Activated naive CD4-positive, alpha-beta T cell treated with anti-CD3 and anti-CD28 coated beads, Interleukin-2, amount 50 U/mL, for 16 hours (primary cell): ENCODE results near the gene OTOP2.
"Not testable (repeated sequence)": the region's sequence is repeated elsewhere in the genome, so short reads cannot be mapped to it uniquely, and the experiment has no call there.

Experiments used
- DNase-seq: peaks from one replicate; pipeline ENCODE4 v3.0.0-alpha.2; 2020

The OTOP2 gene

GRCh38 chr17:74953134-74953687 lies 29.1 kb downstream of the OTOP2 start:
- DNase-seq = no peak

- no peak for DNase-seq
Observed at GRCh38 chr17:74954115-74954514, 30.0 kb downstream of the OTOP2 start.

- DNase-seq = no peak
Observed at GRCh38 chr17:74954665-74955421, 30.8 kb downstream of the OTOP2 start.

GRCh38 chr17:74956093-74956492 lies 32.0 kb downstream of the OTOP2 start:
- no peak for DNase-seq

GRCh38 chr17:74957935-74958740 lies 34.1 kb downstream of the OTOP2 start:
- peak; percentile 80 for DNase-seq

GRCh38 chr17:74959826-74960515 lies 35.9 kb downstream of the OTOP2 start:
- DNase-seq = no peak

- DNase-seq = peak; percentile 55
Observed at GRCh38 chr17:74960570-74961342, 36.7 kb downstream of the OTOP2 start.

- peak; percentile 82 for DNase-seq
Observed at GRCh38 chr17:74961657-74962350, 37.7 kb downstream of the OTOP2 start.

- DNase-seq = no peak
Observed at GRCh38 chr17:74962622-74963394, 38.7 kb downstream of the OTOP2 start.

- DNase-seq = no peak
Observed at GRCh38 chr17:74963656-74964055, 39.6 kb downstream of the OTOP2 start.

- DNase-seq = no peak
Observed at GRCh38 chr17:74964246-74964761, 40.2 kb downstream of the OTOP2 start.

- no peak for DNase-seq
Observed at GRCh38 chr17:74964988-74965622, 41.0 kb downstream of the OTOP2 start.

- DNase-seq = no peak
Observed at GRCh38 chr17:74968361-74968780, 44.3 kb downstream of the OTOP2 start.

- not testable (repeated sequence) for DNase-seq
Observed at GRCh38 chr17:74969501-74969900, 45.4 kb downstream of the OTOP2 start.

- DNase-seq = no peak
Observed at GRCh38 chr17:74970395-74970794, 46.3 kb downstream of the OTOP2 start.

GRCh38 chr17:74971069-74971841 lies 47.2 kb downstream of the OTOP2 start:
- DNase-seq = no peak

- DNase-seq = no peak
Observed at GRCh38 chr17:74971842-74972106, 47.7 kb downstream of the OTOP2 start.

GRCh38 chr17:74972107-74972972 lies 48.3 kb downstream of the OTOP2 start, which contains the start of gene HID1:
HID1 (minus strand) TSS chr17:74972759; CDS start chr17:74972656, 103 bp downstream.
- DNase-seq = peak; percentile 80

GRCh38 chr17:74972973-74973328 lies 48.9 kb downstream of the OTOP2 start:
- DNase-seq = no peak
